Activated naive CD4-positive, alpha-beta T cell treated with anti-CD3 and anti-CD28 coated beads, Interleukin-2, amount 50 U/mL, for 24 hours (primary cell): ENCODE data around the gene LRRN3.

Source experiments
- H3K27ac Mint-ChIP-seq: one replicate; pipeline ENCODE4 v1.8.0; 2021; ENCODE audit warnings: mild to moderate bottlenecking, mixed read lengths
- H3K27me3 Mint-ChIP-seq: one replicate; pipeline ENCODE4 v1.8.0; 2021; ENCODE audit warnings: mixed read lengths
- H3K36me3 Mint-ChIP-seq: one replicate; pipeline ENCODE4 v1.8.0; 2021; ENCODE audit warnings: mixed read lengths
- H3K4me1 Mint-ChIP-seq: one replicate; pipeline ENCODE4 v1.8.0; 2021; ENCODE audit warnings: mixed read lengths
- H3K4me3 Mint-ChIP-seq: one replicate; pipeline ENCODE4 v1.8.0; 2021; ENCODE audit warnings: mild to moderate bottlenecking, mixed read lengths
- H3K9me3 Mint-ChIP-seq: one replicate; pipeline ENCODE4 v1.8.0; 2021; ENCODE audit warnings: mixed read lengths

Gene LRRN3

GRCh38 chr7:111150709-111151108 lies 59.8 kb downstream of the LRRN3 start:
- Mint-ChIP-seq H3K9me3 (no peaks in the 10 kb centered on the region), H3K36me3 (no peaks in the 10 kb centered on the region), H3K4me1 (no peaks in the 10 kb centered on the region), H3K27ac (no peak overlapping the region), H3K4me3 (no peak overlapping the region), H3K27me3 (no peaks in the 10 kb centered on the region)

DNA sequence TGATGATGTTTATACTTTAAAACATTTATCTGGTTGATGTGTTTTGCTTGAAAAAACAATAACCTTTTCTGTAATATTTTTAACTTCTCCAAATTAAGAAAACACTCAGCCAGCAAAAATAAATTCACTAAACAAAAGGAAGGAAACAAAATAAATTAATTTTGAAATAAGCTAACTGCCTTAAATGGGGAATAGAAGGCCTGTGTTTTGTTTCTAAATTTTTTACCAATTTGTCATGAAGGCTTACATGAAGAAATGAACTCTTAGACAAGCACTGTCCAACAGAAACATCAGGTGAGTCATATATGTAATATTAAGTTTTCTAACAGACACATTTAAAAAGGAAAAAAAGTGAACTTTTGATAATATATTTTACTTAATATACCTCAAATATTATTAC lies 68.5 kb downstream of the LRRN3 start:
- H3K9me3 Mint-ChIP-seq, result no peaks in the 10 kb centered on the region
- no peak overlapping the region for H3K27ac Mint-ChIP-seq
- H3K4me1 Mint-ChIP-seq, result peaks cover 7% of the 10 kb centered on the region
- no peak overlapping the region for H3K4me3 Mint-ChIP-seq
- no peaks in the 10 kb centered on the region for H3K27me3 Mint-ChIP-seq
- peaks cover 2% of the 10 kb centered on the region for H3K36me3 Mint-ChIP-seq

GRCh38 chr7:111160297-111160696 lies 69.4 kb downstream of the LRRN3 start:
- Mint-ChIP-seq H3K4me1 (peaks cover 7% of the 10 kb centered on the region), H3K27me3 (no peaks in the 10 kb centered on the region), H3K9me3 (no peaks in the 10 kb centered on the region), H3K4me3 (no peak overlapping the region), H3K36me3 (peaks cover 2% of the 10 kb centered on the region), H3K27ac (no peak overlapping the region)

- Mint-ChIP-seq H3K27me3 (no peaks in the 10 kb centered on the region), H3K36me3 (no peaks in the 10 kb centered on the region), H3K27ac (no peak overlapping the region), H3K4me3 (no peak overlapping the region), H3K9me3 (no peaks in the 10 kb centered on the region), H3K4me1 (no peaks in the 10 kb centered on the region)
Measured at GRCh38 chr7:111162692-111163091, 71.8 kb downstream of the LRRN3 start.

- no peak overlapping the region for H3K27ac Mint-ChIP-seq
- no peaks in the 10 kb centered on the region for H3K4me1 Mint-ChIP-seq
- H3K9me3 Mint-ChIP-seq, result no peaks in the 10 kb centered on the region
- H3K4me3 Mint-ChIP-seq, result no peak overlapping the region
- H3K27me3 Mint-ChIP-seq, result no peaks in the 10 kb centered on the region
- H3K36me3 Mint-ChIP-seq, result no peaks in the 10 kb centered on the region
Measured at GRCh38 chr7:111164442-111164841, 73.5 kb downstream of the LRRN3 start.

DNA sequence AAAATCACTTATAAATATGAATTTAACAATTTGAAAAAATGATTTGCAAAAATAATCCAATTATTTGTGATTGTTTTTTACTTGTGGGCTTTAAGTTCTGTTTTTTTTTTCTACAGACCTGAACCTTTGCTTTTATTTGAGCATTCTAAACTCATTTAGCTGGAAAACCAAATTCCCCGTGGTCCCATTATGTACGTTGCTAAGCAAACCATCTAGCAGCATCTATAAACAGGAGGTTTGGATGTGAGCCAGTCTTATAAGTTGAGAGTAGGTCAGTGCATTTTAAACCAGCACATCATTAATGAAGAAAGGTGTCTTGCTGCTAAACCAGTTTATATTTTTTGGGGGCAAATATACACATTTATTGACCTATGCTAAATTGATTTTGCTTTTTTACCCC lies 77.3 kb downstream of the LRRN3 start:
- H3K36me3 Mint-ChIP-seq, result peaks cover 1% of the 10 kb centered on the region
- H3K9me3 Mint-ChIP-seq, result no peaks in the 10 kb centered on the region
- H3K27ac Mint-ChIP-seq, result no peak overlapping the region
- no peak overlapping the region for H3K4me3 Mint-ChIP-seq
- H3K4me1 Mint-ChIP-seq, result no peaks in the 10 kb centered on the region
- H3K27me3 Mint-ChIP-seq, result no peaks in the 10 kb centered on the region

GRCh38 chr7:111172564-111173257 lies 81.8 kb downstream of the LRRN3 start:
- Mint-ChIP-seq H3K36me3 (peaks cover 4% of the 10 kb centered on the region), H3K9me3 (no peaks in the 10 kb centered on the region), H3K4me3 (no peak overlapping the region), H3K4me1 (peaks cover 22% of the 10 kb centered on the region), H3K27ac (no peak overlapping the region), H3K27me3 (no peaks in the 10 kb centered on the region)

DNA sequence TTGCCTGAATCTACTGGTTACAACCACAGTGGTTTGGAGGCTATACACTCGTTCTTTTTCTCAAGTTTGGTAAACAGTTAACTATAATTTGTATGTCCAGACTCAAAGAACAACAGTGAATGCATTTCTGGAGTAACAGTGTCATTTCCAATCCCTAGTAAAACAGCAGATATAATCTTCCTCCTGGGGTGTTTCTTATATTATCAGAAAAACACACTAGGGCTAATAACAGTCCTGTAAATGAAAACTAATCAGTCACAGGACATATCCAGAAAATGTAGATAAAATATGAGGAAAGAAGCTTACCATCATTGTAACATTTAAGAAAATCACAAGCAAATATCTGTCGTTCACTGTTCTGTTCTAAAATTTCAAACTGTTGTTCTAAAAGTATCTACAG lies 82.6 kb downstream of the LRRN3 start:
- Mint-ChIP-seq H3K27me3 (no peaks in the 10 kb centered on the region), H3K27ac (no peak overlapping the region), H3K4me1 (peaks cover 22% of the 10 kb centered on the region), H3K4me3 (no peak overlapping the region), H3K36me3 (peaks cover 4% of the 10 kb centered on the region), H3K9me3 (no peaks in the 10 kb centered on the region)

- peaks cover 7% of the 10 kb centered on the region for H3K36me3 Mint-ChIP-seq
- H3K4me1 Mint-ChIP-seq, result peaks cover 22% of the 10 kb centered on the region
- H3K27me3 Mint-ChIP-seq, result no peaks in the 10 kb centered on the region
- no peak overlapping the region for H3K4me3 Mint-ChIP-seq
- no peaks in the 10 kb centered on the region for H3K9me3 Mint-ChIP-seq
- no peak overlapping the region for H3K27ac Mint-ChIP-seq
Measured at GRCh38 chr7:111173990-111174389, 83.1 kb downstream of the LRRN3 start.

DNA sequence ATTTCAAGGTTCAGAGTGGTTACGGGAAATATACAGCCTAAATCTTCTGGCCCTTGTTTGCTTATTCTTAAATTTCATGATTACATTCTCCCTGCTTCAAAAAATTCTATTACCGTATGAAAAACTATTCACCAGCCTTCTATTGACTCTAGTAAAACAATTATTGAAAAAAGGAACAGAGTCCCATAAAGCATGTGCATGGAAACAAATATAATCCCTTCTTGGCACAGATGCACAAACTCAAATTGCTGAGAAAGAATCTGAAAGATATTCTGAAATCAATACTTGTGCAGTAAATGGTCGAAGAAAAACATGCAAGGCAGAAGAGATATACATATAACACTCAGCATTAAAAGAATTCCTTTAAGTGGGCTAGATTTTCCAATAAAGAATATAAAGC lies 83.6 kb downstream of the LRRN3 start:
- Mint-ChIP-seq H3K4me3 (no peak overlapping the region), H3K36me3 (peaks cover 7% of the 10 kb centered on the region), H3K9me3 (no peaks in the 10 kb centered on the region), H3K4me1 (peaks cover 22% of the 10 kb centered on the region), H3K27ac (no peak overlapping the region), H3K27me3 (no peaks in the 10 kb centered on the region)
